Stimulated activated CD8-positive, alpha-beta memory T cell treated with anti-CD3 and anti-CD28 coated beads, Interleukin-4, amount 100 ng/mL, for 24 hours (primary cell): Measurements from ENCODE around the gene CAPZA2.
"Not testable (repeated sequence)": the region's sequence is repeated elsewhere in the genome, so short reads cannot be mapped to it uniquely, and the experiment has no call there.

ENCODE experiments used
- DNase-seq: peaks from one replicate; pipeline ENCODE4 v3.0.0-alpha.2; 2020; ENCODE audit warnings: low read depth

The CAPZA2 gene

GRCh38 chr7:116862234-116862950 is at the start of gene CAPZA2:
CAPZA2 (plus strand) TSS chr7:116862587; CDS start chr7:116862612, 25 bp downstream.
- DNase-seq: peak; percentile 92

GRCh38 chr7:116812860-116813259 is 49.5 kb upstream of the CAPZA2 start:
- DNase-seq: no peak

- not testable (repeated sequence) for DNase-seq
These were observed 49.0 kb upstream of the CAPZA2 start for GRCh38 chr7:116813371-116813770.

- DNase-seq: no peak
These were observed 47.3 kb upstream of the CAPZA2 start for GRCh38 chr7:116815041-116815440.

- no peak for DNase-seq
These were observed 42.2 kb upstream of the CAPZA2 start for GRCh38 chr7:116820149-116820548.

GRCh38 chr7:116821647-116822046 is 40.7 kb upstream of the CAPZA2 start:
- not testable (repeated sequence) for DNase-seq

- no peak for DNase-seq
These were observed 37.9 kb upstream of the CAPZA2 start for GRCh38 chr7:116824449-116824848.

GRCh38 chr7:116828281-116828680 is 34.1 kb upstream of the CAPZA2 start:
- DNase-seq: no peak

GRCh38 chr7:116829041-116829440 is 33.3 kb upstream of the CAPZA2 start:
- DNase-seq: no peak

GRCh38 chr7:116829493-116829892 is 32.9 kb upstream of the CAPZA2 start:
- DNase-seq: no peak

- DNase-seq: no peak
These were observed 29.7 kb upstream of the CAPZA2 start for GRCh38 chr7:116832692-116833091.

- no peak for DNase-seq
These were observed 27.4 kb upstream of the CAPZA2 start for GRCh38 chr7:116834815-116835504.

GRCh38 chr7:116836048-116836447 is 26.3 kb upstream of the CAPZA2 start:
- no peak for DNase-seq

GRCh38 chr7:116836911-116837310 is 25.5 kb upstream of the CAPZA2 start:
- DNase-seq: no peak

GRCh38 chr7:116837586-116837985 is 24.8 kb upstream of the CAPZA2 start:
- DNase-seq: no peak

- DNase-seq: no peak
These were observed 22.1 kb upstream of the CAPZA2 start for GRCh38 chr7:116840256-116840655.

- DNase-seq: no peak
These were observed 20.0 kb upstream of the CAPZA2 start for GRCh38 chr7:116842371-116842770.

GRCh38 chr7:116843378-116843777 is 19.0 kb upstream of the CAPZA2 start:
- DNase-seq: no peak

- DNase-seq: no peak
These were observed 11.2 kb upstream of the CAPZA2 start for GRCh38 chr7:116851175-116851574.

- DNase-seq: no peak
These were observed 10.7 kb upstream of the CAPZA2 start for GRCh38 chr7:116851671-116852070.

- no peak for DNase-seq
These were observed 8.3 kb upstream of the CAPZA2 start for GRCh38 chr7:116854132-116854531.

- DNase-seq: no peak
These were observed 5.3 kb upstream of the CAPZA2 start for GRCh38 chr7:116857052-116857451.

- DNase-seq: no peak
These were observed 3.1 kb upstream of the CAPZA2 start for GRCh38 chr7:116859323-116859722.

GRCh38 chr7:116861717-116862116 is 670 bp upstream of the CAPZA2 start:
- DNase-seq: no peak
